GM19099 (cell line): ENCODE results near the gene POU6F1.

Source experiments
- POLR2A ChIP-seq: IDR thresholded peaks from 3 replicates; pipeline ENCODE4 v1.6.1; 2011; ENCODE audit warnings: low read depth; ENCODE audit not compliant: insufficient read length; ENCODE audit errors: extremely low read depth

The POU6F1 gene

GRCh38 chr12:51188359-51189051 lies 29.4 kb downstream of the POU6F1 start:
- peak; percentile 46 for TF ChIP-seq POLR2A

- no peak for TF ChIP-seq POLR2A
These were observed 30.4 kb downstream of the POU6F1 start for GRCh38 chr12:51187370-51187987.

- no peak for TF ChIP-seq POLR2A
These were observed 31.3 kb downstream of the POU6F1 start for GRCh38 chr12:51186465-51187085.

GRCh38 chr12:51185171-51185717 lies 32.6 kb downstream of the POU6F1 start:
- no peak for TF ChIP-seq POLR2A

GRCh38 chr12:51183816-51184215 lies 34.0 kb downstream of the POU6F1 start:
- TF ChIP-seq POLR2A, result no peak

DNA sequence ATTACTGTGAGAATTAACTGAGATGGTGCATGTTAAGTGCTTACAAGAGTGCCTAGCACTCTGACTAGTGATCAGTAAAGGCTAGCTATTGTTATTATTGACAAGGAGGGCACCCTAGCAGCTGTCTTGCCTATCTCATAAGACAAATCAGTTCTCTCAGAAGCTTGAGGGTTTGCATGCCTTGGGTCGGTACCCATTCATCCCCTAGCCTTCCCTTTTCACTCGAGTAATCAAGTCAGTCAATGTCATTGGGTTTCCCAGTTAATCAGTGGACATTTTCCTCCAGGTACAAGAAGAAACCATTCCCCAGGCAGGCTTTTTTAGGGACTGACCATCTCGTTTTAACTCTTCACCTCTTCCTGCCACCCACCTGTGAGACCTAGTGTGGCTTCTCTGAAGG lies 34.5 kb downstream of the POU6F1 start:
- TF ChIP-seq POLR2A, result no peak

GRCh38 chr12:51181558-51181957 lies 36.3 kb downstream of the POU6F1 start:
- TF ChIP-seq POLR2A, result no peak

DNA sequence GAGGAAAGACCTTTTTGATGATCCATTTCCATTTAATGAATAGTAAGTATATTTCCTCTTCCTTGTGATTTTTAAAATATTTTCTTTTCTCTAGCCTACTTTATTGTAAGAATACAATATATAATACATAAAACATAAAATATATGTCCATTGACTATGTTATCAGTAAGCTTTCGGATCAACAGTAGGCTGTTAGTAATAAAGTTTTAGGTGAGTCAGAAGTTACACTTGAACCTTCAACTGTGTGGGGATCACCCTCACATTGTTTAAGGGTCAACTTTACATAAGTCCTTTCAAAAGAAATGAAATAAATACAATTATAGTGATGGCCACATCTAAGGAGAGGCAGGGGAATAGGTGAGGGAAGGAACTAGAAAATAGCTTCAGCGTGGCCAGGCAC lies 40.0 kb downstream of the POU6F1 start:
- TF ChIP-seq POLR2A, result no peak

DNA sequence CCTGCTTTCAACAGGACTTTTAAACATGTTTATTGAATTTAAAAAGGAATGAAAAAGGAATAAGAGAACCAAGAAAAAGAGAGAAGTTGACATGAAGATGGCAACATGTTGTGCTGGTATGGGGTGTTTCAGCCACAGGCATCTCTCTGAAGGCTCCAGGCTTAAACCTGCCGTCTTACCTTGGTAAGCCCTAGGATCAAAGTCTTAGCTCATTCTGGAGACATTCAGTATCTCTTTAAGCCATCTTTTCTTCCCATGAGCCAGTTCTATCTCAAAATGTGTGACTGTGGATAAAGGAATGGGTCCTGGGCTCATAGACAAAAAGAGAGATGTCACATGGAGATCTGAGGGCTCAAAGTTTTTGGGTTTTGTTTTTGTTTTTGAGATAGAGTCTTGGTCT lies 43.4 kb downstream of the POU6F1 start:
- no peak for TF ChIP-seq POLR2A

DNA sequence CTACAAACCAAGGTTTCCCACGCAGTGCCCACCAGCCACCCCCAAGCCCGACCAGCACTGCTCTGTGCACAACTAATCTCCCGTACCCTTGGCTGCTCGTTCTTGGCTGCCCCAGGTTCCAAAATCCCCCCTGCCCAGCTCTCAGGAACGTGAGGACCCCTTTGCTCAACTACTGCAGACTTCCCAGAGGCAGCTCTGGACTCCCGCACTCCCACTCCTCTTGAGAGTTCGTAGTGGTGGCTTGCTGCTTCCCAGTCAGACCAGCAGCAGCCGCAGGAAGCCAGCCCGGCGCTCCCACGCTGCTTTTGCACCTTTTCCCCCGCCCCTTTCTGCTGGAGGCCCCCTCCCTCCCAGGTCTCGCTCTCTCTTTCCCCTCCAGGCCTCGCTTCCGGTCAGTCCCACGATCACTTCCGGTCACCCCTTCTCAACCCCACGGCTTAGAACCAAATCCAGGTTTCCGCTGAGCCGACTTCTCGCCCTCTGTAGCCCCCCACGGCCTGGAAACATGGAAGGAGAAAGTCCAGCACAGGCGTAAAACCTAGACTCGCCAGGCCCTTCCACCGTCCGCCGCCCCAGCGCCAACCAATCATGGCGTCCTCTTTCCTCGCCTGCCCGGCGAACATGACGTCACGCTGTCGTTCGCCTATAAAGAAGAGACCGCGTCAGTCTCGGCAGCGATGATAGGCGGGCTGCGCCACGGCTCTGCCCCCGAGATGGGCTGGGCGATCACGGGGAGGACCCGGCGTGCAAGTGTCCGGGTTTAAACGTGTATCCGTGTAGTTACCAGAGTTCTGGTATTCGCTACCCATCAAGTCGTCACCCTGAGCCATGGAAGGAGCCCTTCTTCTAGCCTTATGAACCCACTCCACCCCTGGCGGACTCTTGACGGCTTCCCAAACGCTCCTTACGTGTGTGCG lies 45.1 kb downstream of the POU6F1 start, which contains the start of gene TFCP2:
TSS of gene TFCP2 (minus strand) at position 621 of the 917 bp plus-strand sequence. CDS start 713 bp downstream, outside the sequence.
- peak; percentile 67 for TF ChIP-seq POLR2A

DNA sequence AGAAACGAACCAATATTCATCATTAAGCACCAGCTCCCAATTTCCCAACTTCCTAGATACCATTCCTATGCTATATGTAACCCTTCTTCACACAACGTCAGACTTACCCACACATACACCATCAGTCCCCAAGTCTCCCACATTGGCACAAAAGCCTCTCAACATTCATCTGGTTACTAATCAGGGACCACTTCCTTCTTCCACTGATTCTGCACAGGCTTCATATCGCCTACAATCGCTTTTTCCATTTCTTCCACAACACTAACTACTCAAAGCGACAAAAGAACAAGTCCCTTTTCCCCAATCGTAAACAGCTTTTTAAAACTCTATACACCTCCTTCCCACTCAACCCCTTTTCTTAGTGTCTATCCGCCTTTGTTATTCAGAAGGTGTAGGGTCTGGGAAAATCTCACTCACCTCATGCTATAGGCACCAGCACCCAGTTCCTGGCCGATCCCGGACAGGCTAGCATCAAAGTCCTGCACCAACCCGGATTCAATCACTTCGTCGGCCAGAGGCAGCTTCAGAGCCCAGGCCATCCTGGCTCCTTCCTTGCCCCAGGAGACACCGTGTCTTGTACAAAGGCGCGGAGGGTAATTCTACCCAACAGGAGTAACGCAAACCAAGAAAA lies 45.9 kb downstream of the POU6F1 start:
- no peak for TF ChIP-seq POLR2A

- no peak for TF ChIP-seq POLR2A
These were observed 54.1 kb downstream of the POU6F1 start for GRCh38 chr12:51163795-51164194.

DNA sequence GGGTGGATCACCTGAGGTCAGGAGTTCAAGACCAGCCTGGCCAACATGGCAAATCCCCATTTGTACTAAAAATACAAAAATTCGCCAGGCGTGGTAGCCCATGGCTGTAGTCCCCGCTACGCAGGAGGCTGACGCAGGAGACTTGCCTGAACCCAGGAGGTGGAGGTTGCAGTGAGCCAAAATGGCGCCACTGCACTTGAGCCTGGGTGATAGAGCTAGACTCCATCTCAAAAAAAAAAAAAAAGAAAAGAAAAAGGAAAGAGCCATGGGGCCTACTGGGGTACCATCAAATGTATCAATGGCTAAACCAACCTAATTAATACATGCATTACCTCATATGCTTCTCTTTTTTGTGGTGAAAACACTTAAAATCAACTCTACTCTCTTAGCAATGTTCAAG lies 55.6 kb downstream of the POU6F1 start:
- TF ChIP-seq POLR2A, result no peak

DNA sequence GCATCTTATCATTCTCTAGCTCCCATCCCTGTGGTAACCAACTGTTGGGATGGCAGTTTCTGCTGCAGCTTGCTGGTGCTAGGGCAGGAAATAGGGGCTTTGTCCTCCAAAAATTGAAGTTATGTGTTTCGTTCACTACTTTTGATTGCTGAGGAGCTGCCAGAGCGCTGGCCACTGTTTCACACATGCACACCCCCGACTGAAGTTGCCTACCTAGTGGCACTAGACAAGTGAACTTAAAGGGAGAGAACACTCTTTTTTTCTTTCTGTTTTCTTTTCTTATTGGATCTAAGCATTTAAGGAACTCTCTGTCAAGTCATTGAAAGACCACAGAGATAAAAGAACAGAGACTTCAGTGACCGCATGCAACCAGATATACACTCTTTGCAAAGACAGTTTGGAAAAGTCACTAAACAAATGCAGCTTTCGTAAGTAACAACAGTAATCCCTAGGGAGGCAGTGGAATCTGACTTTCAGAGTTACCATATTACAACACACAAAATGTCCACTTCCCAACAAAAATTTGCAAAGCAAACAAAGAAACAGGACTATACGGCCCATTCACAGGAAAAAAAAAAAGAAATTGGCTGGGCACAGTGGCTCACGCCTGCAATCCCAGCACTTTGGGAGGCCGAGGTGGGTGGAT lies 56.9 kb downstream of the POU6F1 start:
- no peak for TF ChIP-seq POLR2A
